CD4-positive, alpha-beta T cell treated with Interleukin-21 for 1 hour (primary cell): ENCODE results near the gene PTGER3.
A peak's percentile ranks its signal among the peaks of the same experiment; 100 is the strongest.

Source experiments
- DNase-seq: peaks from one replicate; pipeline ENCODE4 v3.0.0-alpha.2; 2020

Gene PTGER3

DNA sequence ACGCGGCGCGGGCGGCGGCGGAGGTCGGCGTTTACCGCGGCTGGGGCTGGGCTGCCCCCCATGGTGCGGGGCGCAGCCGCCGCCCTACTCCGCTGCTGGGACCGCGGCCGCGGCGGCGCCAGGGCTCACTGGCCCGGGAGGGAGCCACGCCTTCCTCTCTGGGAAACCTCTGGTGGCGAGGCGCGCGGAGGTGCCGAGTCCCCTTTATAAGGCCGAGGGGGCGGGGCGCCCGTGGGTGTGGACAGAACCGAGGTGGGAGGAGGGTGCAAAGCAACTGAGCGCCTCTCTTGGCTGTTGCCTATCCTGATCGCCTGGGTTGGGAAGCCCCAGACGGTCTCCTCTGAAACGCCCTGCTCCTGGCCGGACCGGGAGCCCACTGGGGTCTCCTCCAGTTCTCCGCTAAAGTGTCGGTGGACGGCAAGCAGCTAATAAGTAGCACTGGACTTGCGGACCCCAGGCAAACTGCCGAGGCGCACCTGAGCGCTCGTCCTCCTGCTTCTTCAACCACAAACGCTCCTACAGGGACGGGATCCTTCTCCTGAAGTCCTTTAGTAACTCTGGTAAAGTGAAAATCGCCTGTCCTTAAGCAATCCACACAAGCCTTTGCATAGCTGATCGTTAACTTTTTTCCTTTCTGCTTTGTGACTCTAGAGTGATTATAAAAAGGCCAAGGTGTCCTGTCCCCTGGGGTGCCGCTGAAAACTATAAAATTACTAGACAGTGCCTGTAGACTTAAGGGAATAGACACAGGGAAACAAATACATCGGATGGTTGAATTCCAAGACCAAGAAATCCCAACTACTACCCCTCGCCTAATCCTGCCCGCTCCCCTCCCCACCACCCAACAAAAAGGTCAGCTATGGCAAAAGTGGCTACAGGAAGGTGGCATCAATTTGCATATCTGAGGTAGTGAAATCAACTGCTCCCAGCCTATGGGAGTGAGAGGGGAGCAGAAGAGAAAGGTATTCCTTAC, at the start of gene PTGER3:
PTGER3 (minus strand) TSS at position 182 of the 973 bp plus-strand sequence. CDS start 239 bp downstream, outside the sequence.
- peak; percentile 37 for DNase-seq

DNA sequence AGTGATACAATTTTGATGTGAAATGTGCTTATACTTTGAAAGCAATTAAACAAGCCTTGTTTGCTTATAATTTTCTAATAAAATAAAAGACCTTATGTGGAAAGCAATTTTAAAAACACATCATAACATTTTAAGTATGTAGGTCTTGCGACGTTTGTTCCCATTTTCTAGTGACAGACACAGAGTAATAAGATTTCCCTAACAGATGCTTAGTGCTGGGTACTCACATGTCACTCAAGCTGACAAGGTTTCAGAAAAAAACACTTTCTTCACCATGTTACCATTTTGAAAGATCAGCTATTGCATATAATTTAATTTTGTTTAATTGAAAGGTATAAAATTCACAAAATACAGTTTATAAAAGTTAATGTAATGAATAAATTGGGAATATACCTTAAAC, 47.3 kb upstream of the PTGER3 start:
- no peak for DNase-seq

DNA sequence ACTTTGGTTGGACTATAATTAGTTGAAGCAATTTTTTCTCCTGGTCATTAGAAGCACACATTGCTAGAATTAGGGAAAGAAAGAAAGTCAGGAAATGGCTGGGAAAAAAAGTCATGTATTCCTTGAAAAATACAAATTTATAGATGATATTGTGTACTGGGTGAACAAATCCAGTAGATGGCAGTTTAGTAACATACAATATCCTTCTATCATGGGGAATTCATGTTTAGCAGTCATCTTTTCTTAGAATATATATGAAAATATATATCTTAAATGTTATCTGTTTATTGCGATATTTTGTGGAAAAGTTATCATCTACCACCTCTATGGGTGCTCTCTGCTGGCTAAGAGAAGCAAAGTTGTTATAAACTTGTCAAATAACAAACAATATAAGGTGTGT, 46.3 kb upstream of the PTGER3 start:
- DNase-seq = no peak

DNA sequence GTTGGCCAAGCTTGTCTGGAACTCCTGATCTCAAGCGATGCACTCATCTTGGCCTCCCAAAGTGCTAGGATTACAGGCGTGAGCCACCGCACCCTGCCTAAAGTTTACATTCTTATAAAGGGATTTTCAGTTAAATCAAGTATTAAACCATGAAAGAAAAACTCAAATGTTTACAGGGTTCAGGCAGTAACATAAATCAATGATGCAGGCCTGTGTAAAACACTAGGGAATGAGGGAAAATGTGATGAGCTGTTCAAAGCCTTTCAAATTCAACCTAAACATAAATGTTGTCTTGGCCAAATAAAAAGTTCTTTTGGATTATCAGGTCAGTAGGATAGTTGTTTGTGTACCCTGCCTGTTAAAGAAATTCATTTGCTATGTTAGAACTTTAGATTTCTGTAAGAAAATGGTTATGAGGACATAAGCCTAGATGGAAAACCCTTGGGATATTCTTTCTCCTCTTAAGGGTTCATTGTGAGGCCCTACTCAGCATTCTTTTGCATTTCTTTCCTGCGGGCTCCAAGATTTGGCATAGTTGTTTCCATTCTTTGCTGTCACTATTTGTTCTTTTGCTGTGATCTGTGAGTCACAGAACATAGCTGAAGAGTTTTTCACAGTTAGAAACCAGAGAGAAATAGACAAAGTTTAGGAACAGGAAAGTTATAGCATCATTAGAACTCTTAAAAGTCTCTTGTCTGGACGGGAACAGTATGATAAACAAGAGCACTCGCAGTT, 42.1 kb upstream of the PTGER3 start:
- DNase-seq = no peak

DNA sequence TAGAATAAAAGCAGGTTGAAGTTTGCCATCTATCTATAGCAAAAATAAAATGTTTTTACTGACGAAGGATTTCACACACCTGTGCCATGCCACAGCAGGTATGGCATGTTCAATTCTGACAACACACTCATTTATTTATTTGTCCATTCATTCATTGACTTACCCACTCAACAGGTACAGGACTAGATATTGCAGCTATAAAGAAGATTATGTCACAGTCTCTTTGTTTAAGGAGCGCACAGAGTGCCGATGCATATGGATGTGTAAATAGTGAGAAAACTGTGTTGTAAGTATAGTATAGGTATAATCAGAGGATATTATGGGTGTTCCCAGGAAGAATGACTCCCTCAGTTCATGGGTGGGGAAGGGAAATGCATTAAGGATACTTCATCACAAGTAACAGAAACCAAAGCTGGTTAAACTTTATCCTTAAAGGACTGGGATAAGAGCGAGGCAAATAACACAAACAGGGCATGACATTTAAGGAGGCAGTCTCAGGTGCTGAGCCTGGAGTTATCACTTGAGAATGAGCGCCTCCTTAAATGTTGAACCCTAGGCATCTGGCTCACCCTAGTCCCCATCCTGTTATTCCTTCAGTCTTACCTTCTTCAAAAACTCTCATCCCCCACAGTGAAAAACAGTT, 41.1 kb upstream of the PTGER3 start:
- DNase-seq = no peak

DNA sequence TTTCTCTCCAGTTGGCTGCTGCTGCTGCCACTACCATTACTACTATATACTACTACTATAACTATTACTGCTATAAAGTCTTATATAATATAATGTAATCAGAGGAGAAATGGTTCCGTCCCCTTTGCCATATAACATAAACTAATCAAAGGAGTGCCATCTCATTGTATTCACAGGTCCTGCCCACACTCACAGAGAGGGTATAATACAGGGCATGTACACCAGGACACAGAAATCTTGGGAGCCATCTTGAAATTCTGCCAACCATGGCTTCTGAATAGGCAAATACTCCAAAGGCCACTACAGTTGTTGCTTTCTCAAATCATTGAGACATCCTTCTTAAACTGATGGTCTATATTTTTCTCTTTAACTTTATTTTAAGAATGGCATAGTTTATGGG, 40.1 kb upstream of the PTGER3 start:
- DNase-seq = no peak

DNA sequence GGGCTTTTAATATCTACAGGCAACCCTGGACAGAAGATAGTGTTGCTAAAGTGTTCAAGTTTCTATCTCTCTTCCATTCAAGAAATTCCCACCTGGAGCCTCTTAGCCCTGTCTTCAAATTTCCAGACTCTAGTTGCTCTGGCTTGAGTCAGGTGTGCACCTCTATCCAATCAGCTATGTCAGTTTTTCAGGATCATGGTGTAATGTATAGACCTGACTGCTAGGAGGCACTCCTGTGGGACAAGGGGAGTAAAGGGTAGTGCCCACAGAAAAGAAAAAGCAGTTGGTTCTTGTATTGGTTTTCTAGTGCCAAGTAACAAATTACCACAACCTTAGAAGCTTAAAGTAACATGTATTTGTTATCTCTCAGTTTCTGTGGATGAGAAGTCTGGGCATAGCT, 39.4 kb upstream of the PTGER3 start:
- DNase-seq = no peak

DNA sequence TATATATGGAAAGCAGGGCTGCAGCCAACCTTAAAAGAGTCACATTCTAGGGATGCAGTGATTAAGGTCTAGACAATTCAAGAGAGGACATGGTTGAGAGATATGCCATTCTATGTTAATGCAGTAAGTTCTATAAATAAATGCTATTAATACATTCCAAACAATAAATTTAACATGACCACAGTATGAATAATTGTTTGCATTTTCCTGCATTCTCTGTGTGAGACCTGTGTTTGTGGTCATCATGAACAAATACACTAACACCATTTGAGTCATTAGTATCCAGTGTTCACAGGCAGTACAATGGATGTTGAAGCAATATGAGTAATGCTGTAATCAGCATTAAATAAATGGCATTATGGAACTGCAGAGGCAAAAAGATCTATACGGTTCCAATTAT, 38.7 kb upstream of the PTGER3 start:
- no peak for DNase-seq

DNA sequence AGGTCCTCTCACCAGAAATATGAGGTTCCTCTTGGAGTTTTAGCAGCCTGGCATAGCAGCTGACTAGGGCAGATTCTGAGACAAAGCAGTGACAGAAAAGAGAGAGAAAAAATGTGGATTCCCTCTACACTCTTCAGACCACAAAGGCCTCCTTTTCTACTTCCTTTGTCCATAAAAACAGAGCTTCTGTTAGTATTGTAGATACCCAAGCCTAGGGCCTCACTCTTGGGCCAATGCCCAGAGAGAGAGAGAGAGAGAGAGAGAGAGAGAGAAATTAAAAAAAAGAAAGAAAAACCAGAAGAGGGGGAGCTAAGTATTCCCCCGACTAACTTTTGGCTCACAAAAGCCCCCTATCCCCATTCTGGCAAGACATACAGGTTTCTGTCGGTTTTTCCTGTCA, 35.7 kb upstream of the PTGER3 start:
- DNase-seq = no peak

DNA sequence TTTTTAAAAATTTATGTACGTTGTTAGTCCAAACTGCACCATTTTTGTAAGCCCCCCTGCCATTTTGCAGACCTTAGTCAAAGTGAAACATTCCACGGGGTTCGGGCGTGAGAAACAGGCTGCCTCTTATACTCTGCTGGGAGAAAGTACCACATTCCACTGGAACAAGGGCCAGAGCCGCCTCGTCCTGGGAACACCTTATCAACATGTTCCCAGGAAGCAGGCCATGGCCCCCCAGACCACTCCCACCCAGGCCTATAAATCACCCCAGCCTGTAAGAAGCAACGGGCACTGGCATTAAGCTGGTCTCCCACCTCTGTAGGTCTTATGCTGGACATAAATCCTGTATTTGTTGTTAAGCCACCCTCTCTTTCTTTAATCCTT, 34.1 kb upstream of the PTGER3 start:
- no peak for DNase-seq

DNA sequence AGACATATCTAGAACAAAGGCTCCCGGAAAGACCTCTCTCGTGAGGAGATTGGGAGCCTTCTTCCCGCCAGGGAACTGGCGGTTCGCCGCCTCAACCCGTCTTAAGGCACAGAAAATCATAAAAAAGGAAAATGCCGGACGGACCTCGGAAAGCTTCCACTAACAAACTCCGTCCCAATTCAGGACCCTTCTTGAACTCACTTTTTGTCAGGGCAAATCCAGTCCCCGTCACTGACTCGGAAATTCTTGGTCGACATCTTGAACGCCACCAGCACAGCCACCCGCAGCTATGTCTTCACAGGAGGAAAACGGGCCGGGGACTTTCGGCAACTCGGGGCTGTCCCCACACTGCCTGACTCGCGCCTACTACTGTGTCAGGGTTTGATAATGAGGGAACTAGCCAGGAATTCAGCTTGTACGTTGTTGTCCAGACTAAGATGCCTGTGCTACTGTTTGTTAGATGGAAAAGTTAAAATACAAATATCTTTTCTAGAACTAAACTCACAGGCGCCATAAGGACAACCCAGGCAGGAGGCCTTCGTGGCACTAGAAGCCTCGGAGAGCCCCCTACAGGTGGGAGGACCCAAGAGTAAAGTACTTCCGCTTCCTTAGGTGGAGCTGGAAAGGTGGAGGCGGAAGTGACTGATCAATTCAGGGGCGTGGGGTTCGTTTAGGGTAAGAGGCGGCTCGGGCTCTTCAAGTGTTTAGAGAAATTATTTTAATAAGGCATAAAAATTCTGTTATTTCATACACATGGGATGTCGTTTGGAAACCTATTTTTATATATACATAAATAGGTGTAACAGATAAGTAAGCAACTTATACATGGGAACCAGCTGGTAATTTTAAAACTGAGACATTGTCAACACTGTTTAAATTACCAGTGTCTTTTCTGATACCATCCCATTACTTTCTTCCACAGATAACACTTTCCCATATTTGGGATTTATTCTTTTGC, 33.4 kb upstream of the PTGER3 start, which contains the start of gene ZRANB2:
ZRANB2 (minus strand) TSS at position 297 of the 958 bp plus-strand sequence; CDS start at position 257, 40 bp downstream.
- peak; percentile 95 for DNase-seq

DNA sequence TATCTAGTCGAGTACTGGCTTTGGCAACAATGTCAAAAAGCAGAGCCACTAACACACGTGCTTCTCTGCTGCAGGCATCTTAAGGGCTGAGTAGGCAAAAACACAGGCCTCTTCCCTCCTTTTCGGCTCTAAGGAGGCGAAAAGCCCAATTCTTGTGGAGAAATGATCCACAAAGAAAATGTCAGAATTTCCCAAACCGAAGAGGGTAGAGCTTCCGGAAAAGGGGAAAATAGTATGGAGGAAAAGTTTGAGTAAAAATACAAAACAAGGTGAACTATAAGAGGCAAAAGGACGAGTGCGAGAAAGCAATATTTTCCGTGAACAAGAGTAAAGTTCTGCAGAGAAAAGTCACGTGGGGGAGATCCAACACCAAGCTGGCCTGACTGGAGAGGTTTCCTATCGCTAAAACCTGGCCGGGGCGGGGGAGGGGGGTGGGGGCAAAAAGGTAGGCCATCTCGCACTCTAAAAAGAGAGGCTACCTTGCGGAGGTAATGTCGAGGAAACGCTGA, 32.7 kb upstream of the PTGER3 start:
- no peak for DNase-seq

DNA sequence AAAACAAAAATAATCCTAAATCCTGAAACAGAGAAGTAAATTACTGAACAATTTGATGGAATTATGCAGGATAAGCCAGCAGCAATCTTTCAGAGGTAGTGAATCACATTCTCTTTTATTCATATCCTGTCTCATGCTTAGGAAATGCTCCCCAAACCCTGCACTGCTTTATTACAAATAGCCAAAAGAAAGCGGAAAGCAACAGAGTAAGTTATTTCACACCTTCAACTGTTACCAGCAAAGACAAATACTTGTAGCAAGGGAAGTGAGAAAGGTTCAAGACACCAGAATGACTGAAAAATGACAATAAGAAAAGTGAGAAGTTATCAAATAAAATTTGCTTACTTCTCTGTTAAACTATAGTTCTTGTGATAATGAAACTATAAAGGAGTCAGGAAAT, 27.1 kb upstream of the PTGER3 start:
- no peak for DNase-seq

DNA sequence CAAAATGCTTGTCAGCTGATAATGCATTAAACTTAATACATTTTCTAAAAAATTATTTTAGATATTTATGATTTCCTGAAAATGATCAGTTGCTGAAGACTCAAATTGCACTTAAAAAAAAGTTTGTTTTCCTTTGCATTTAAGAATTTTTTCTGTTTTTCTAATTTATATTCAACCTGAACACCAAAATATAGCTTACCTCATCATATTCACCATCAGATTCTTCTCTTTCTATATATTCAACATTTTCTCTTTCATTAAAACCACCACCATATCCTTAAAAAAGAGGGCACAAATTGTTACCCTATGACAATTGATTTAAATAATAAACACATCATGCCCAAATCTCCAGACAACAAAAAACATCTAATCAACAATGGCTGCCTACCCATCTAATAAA, 24.7 kb upstream of the PTGER3 start:
- DNase-seq = no peak

DNA sequence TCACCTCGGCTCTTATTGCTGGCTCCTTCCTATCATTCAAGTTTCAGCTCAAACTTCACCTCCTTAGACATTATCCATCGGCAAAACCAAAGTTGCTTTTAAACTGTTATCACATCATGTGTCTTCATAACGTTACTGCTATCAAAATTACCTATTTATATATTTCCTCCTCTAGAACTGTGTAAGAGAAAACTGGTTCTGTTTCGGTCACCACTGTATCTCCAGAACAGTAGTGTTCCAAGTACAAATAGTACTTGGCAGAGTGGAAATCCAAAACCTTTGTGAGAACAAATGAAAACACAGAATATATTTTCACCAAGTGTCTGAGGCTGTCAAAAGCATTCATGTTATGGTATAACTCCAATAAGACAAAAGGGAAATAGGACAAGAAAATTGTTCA, 24.1 kb upstream of the PTGER3 start:
- no peak for DNase-seq

DNA sequence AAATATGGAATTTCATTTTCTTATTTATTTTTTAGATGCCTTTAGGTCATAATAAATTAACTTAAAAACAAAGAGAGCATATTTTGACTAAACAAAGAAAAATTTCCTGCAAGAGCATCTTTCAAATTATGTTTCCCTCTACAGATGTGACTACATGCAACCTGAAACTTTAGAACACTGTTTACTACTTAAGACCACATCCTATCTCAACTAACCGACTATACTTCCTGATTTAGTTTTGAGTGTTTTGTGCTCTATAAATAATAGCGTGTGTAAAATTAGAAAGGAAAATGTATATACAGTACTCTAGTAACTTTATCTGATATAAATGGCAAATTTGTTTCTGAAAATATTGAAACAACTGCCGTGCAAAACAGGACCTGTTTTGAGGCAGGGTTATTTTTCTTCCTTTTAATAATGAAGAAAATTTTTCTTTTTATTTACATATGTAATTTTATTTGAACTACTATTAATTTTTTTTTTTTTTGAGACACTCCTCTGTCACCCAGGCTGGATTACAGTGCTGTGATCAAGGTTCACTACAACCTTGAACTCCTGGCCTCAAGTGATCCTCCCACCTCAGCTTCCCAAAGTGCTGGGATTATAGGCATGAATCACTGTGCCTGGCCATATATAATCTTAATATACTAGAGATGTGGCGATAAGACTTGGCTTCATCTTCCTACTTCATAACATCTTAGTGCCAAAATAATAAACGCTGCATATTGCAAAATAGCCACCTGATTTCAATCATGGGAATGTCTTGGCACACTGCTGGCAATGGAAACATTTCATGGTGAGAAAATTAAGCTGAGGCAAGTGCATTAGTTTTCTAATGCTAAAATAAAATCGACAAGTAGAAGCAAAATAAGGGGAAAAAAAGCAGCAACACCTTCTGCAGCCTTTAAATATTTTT, 21.0 kb upstream of the PTGER3 start:
- DNase-seq = no peak

DNA sequence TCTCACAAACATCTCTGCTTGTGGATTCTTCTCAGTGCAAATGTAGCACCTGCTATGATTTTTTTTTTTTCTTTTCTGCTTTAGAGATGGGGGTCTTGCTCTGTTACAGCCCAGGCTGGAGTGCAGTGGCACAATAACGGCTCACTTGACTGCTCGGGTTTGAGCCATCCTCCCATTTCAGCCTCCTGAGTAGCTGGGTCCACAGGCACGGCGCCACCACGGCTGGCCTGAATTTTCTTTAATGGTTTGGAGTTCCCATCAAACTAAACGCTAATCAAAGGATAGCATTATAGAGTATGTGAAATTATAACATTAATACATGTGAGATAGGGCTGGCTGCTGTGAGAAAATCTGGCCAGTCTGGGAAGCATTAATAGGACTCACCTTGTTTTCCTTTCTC, 7.2 kb upstream of the PTGER3 start:
- no peak for DNase-seq

DNA sequence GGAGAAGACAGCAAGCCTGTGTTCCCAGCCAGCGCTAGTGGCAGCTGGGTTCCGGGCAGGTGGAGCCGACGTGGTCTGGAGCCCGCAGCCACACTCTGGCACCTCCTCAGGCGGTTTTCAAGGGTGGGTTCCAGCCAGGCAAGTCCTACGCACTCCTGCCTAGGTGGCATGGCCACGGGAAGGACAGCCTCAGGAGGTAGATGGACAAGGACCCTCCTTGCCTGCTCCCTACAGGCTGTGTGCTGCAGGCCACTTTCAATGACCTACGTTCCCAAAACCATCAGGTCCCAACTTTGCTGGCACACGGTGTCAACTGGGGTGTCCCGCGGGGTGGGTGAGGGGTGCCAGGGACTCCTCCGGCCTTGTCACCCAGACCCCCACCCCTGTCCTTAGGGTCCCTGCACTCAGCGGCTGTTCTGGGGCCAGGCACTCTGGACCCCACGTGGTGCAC, 6.7 kb upstream of the PTGER3 start:
- DNase-seq = no peak

DNA sequence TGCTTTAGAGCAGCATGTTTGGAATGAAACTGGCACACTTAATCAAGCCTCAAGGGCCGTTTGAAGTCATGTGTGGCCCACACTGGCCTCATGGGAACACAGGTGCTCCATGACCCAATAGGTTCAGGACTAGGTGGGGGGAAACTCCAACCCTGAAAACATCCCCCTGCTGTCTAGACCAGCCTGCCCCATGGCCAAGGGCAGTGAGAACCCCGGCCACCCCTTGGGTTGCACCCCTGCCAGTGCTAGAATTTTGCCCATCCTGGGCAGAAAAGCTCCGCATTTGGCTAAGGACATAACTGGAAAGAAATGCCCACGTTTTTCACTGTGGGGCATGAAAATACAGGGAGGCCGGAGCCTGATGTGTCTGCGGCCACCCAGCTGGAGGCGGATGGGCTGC, 6.1 kb upstream of the PTGER3 start:
- DNase-seq = no peak

DNA sequence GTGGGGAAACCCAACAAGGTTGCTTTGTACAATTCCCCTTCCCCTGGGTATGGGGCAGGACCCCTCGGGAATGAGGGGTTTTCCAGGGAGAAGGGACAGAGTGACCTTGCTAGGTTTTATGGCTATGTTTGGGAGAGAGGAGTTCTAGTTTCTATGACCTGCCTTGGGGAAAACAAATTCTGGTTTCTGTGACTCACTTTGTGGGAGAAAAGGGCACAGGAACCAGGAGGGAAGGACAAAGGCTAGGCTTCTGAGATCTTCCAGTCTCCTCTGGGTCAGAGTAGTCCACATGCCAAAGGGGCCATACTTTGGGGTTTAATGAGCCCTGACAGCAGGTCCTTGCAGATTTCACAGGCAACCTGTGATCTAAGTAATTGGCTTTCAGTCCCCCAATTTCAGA, 5.5 kb upstream of the PTGER3 start:
- DNase-seq = no peak
